Heart left ventricle (tissue), 13 donors: Measurements from ENCODE around the gene KCTD17.

Source experiments
- POLR2A ChIP-seq, 2 donors: fragments of 450-650 bp; IDR thresholded peaks; one replicate each; pipeline ENCODE4 v1.6.1; 2017; ENCODE audit warnings: antibody characterized with exemption in 2 of 2, mild to moderate bottlenecking in 2 of 2, moderate library complexity in 2 of 2
- TF ChIP-seq, protein P1 (sequence below), 12 donors: fragments of 200-600 bp; sonication (generic) in 4 of 12; IDR thresholded peaks; one replicate each; pipeline versions ENCODE4 v1.5.0 to v1.8.0; 2018 to 2022; ENCODE audit warnings: antibody characterized with exemption in 12 of 12, mild to moderate bottlenecking in 5 of 12
- donor health status: ischemic (EF 13 %, LVEDD 7.1; RV severe dilation, severe dysfunction).
- donor health status: DM: no; HTN: yes; CAD: no.
- donor health status: DM: no; HTN: no; CAD: no.
- donor health status: ischemic (EF 25% LVEDD 6.9; RV normal size, moderate dysfunction).
- donor health status: ischemic (EF 25% LVEDD 5.7; RV mildly dilated, moderate dysfunction).
- donor health status: ischemic (EF 35%, LVEDD 5.7; RV mildly dilated, moderate dysfunction).
- donor health status: nonischemic (EF 11% LVEDD 7.7; RV severe dilation, severe dysfunction).
- donor health status: DM: yes; HTN: yes; CAD: no.
- donor health status: PGD.
- donor health status: ischemic (EF 29% LVEDD 5.4; RV normal size, mild dysfunction).
- donor health status: nonischemic (EF 23%, LVEDD 6.1; RV moderate dilation, normal function).

DNA sequence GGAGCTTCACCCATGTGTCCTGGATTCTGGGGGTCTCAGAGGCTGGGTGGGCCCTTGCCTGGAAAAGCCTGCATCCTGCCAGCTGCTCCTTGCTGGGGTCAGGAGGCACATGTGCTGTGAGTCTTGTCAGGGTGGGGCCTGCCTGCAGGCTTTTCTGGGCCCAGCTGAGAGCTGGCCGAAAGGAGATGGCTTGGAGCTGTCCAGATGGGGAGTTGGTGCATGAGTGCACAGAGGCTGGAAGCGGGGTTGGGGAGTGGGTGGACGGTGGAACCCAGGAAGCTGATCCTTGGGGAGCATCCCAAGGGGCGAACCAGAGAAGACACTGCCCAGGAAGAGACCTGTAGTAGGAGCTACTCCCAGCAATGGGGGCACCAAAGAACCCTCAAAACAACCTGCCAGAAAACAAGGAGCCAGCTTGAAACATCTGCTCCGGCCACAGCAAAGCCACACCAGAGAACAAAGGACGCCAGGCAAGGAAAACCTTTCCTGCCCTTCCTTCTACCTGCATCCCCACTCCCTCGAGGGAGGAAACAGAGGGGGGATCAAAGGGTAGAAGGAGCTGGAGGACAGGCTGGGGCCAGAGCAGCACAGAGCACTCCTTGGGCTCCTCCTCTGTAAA is 8.2 kb upstream of the KCTD17 start:
- TF ChIP-seq, protein P1, sequence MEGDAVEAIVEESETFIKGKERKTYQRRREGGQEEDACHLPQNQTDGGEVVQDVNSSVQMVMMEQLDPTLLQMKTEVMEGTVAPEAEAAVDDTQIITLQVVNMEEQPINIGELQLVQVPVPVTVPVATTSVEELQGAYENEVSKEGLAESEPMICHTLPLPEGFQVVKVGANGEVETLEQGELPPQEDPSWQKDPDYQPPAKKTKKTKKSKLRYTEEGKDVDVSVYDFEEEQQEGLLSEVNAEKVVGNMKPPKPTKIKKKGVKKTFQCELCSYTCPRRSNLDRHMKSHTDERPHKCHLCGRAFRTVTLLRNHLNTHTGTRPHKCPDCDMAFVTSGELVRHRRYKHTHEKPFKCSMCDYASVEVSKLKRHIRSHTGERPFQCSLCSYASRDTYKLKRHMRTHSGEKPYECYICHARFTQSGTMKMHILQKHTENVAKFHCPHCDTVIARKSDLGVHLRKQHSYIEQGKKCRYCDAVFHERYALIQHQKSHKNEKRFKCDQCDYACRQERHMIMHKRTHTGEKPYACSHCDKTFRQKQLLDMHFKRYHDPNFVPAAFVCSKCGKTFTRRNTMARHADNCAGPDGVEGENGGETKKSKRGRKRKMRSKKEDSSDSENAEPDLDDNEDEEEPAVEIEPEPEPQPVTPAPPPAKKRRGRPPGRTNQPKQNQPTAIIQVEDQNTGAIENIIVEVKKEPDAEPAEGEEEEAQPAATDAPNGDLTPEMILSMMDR (IDR thresholded peaks at IDR 0.05), result no peak
- no peak for TF ChIP-seq POLR2A (IDR thresholded peaks at IDR 0.05)
